GM06990 (cell line): ENCODE measurements around the gene MYOM3.

Experiments used
- DNase-seq: peaks from one replicate; pipeline ENCODE4 v3.0.0-alpha.2; 2011; ENCODE audit not compliant: insufficient read length; ENCODE audit errors: extremely low read depth
- H3K27me3 ChIP-seq: replicated peaks from 2 replicates; pipeline ENCODE4 v1.6.0; 2011; ENCODE audit warnings: low read length; ENCODE audit not compliant: control insufficient read depth, insufficient read depth
- H3K36me3 ChIP-seq: 2 replicates; pipeline ENCODE4 v1.5.1; 2011; ENCODE audit warnings: low read length; ENCODE audit not compliant: control insufficient read depth, insufficient read depth
- H3K4me3 ChIP-seq: replicated peaks from 2 replicates; pipeline ENCODE4 v1.5.1; 2011; ENCODE audit warnings: low read depth, mild to moderate bottlenecking, control low read depth, low read length
- TF ChIP-seq, protein P1 (sequence below): IDR thresholded peaks from 2 replicates; pipeline ENCODE4 v1.5.1; 2011; ENCODE audit warnings: low read length, control low read depth, mild to moderate bottlenecking, inconsistent platforms; ENCODE audit not compliant: insufficient read depth, poor library complexity, severe bottlenecking

The MYOM3 gene

DNA sequence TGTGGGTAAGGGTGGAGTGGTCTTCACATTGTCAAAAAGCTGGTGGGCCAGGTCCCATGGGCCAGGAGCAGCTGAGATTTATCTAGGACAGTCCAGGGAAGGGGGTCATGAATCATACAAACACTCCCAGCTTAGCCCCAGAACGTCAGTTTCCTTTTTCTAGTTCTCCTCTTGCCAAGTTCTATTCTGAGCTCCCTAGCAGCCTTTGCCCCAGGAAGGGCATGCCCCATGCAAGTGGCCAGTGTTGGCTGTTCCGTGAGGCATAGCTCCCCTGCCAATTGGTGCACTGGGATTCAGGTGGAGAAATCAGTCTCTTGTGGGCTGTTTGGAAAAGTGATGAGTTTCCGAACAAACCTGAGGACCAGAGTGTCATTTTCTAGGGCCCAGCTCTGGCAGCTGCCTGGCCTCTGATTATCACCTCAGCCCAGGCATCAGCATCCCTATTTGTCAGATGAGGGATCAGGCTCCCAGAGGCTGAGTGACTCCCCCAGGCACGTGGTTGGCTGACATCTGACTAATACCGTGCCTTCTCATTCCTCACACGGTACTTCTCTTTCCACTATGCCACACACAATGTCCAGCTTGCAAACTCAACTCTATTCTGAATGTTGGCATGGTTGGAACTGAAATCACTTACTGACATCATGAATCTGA lies 14.2 kb upstream of the MYOM3 start:
- H3K27me3 ChIP-seq: no peaks in the 10 kb centered on the region
- no peak overlapping the region for H3K4me3 ChIP-seq
- no peaks in the 10 kb centered on the region for H3K36me3 ChIP-seq
- DNase-seq: no peak
- TF ChIP-seq, protein P1, sequence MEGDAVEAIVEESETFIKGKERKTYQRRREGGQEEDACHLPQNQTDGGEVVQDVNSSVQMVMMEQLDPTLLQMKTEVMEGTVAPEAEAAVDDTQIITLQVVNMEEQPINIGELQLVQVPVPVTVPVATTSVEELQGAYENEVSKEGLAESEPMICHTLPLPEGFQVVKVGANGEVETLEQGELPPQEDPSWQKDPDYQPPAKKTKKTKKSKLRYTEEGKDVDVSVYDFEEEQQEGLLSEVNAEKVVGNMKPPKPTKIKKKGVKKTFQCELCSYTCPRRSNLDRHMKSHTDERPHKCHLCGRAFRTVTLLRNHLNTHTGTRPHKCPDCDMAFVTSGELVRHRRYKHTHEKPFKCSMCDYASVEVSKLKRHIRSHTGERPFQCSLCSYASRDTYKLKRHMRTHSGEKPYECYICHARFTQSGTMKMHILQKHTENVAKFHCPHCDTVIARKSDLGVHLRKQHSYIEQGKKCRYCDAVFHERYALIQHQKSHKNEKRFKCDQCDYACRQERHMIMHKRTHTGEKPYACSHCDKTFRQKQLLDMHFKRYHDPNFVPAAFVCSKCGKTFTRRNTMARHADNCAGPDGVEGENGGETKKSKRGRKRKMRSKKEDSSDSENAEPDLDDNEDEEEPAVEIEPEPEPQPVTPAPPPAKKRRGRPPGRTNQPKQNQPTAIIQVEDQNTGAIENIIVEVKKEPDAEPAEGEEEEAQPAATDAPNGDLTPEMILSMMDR: no peak

DNA sequence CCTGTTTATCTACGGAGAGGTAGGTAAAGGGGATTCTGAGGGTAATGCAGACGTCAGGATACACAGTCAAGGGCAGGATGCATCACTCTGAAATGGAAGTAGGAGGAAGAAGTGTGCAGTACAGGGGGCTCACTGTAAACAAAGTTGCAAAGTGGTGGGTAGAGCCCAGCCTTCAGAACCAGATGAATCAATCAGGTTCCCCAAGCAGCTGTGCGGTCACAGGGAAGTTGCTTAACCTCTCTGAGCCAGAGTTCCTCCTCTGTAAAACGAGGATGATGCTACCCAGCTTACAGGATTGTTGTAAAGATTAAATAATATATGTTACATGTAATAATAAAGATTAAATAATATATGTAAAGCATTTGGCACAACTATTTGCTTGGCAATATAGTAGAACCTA lies 13.5 kb upstream of the MYOM3 start:
- DNase-seq: no peak
- Histone ChIP-seq H3K27me3 (no peaks in the 10 kb centered on the region; the same call in 1 of the 2 replicates), H3K36me3 (no peaks in the 10 kb centered on the region), H3K4me3 (no peak overlapping the region)
- TF ChIP-seq, protein P1: no peak

DNA sequence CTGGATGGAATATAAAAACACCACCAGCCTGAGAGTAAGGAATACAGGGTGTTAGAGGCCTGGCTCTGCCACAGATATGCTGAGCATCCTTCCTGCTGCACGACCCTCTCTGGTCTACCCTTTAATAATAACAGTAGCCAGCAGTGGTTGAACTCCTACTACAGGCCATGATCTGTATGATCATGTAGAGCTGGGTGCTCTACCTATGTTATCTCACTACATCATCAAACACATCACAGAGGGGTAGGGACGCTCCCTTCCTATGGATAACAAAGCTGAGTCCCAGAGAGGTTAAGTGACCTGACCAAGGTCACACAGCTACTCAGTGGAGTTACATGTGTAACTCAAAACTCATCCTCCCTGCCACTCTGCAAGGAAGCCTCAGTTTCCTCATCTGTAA lies 13.0 kb upstream of the MYOM3 start:
- no peaks in the 10 kb centered on the region for H3K36me3 ChIP-seq
- no peak for DNase-seq

DNA sequence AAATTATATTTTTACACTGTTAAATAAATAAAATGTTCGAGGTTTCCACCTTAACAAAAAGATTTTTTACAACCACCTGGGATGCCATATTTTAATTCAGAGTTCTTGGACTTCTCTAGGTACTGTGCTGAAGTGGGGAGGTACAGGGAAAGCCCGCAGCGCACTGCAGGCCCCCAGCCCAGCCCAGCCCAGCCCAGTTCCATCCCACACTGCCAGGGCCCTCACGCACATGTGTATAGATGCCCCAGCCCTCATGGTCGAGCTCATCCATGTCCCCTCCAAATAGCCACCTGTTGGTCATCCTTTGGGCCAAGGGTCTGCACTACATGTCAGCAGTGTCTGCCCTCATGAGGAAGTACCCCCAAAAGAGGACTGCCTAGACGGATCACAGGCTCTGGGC lies 11.7 kb upstream of the MYOM3 start:
- Histone ChIP-seq H3K4me3 (no peak overlapping the region), H3K27me3 (no peaks in the 10 kb centered on the region; the same call in 1 of the 2 replicates), H3K36me3 (no peaks in the 10 kb centered on the region)
- no peak for DNase-seq
- TF ChIP-seq, protein P1: no peak

More for the DNA sequence above, 13.0 kb upstream of the MYOM3 start:
- TF ChIP-seq, protein P1: no peak
- no peaks in the 10 kb centered on the region; the same call in 1 of the 2 replicates for H3K27me3 ChIP-seq
- H3K4me3 ChIP-seq: no peak overlapping the region

- TF ChIP-seq, protein P1: no peak
- H3K36me3 ChIP-seq: no peaks in the 10 kb centered on the region
- H3K27me3 ChIP-seq: no peaks in the 10 kb centered on the region; the same call in 1 of the 2 replicates
- no peak for DNase-seq
- no peak overlapping the region for H3K4me3 ChIP-seq
These were observed 10.8 kb upstream of the MYOM3 start for GRCh38 chr1:24122776-24123175.
